Testis (tissue), 2 donors: ENCODE measurements around the gene ARL15.

Experiments
- CTCF ChIP-seq, 3 experiments: fragments of 450-650 bp in 2 of 3; fragments of 200-600 bp in 1 of 3; sonication (generic) in 1 of 3; IDR thresholded peaks; one replicate each; pipeline ENCODE4 v1.5.1; 2016 to 2019; ENCODE audit warnings: antibody characterized with exemption in 3 of 3, mild to moderate bottlenecking in 2 of 3, moderate library complexity in 1 of 3
- POLR2A ChIP-seq: fragments of 450-650 bp; IDR thresholded peaks from one replicate; pipeline ENCODE4 v1.6.1; 2017; ENCODE audit warnings: antibody characterized with exemption, mild to moderate bottlenecking, moderate library complexity

DNA sequence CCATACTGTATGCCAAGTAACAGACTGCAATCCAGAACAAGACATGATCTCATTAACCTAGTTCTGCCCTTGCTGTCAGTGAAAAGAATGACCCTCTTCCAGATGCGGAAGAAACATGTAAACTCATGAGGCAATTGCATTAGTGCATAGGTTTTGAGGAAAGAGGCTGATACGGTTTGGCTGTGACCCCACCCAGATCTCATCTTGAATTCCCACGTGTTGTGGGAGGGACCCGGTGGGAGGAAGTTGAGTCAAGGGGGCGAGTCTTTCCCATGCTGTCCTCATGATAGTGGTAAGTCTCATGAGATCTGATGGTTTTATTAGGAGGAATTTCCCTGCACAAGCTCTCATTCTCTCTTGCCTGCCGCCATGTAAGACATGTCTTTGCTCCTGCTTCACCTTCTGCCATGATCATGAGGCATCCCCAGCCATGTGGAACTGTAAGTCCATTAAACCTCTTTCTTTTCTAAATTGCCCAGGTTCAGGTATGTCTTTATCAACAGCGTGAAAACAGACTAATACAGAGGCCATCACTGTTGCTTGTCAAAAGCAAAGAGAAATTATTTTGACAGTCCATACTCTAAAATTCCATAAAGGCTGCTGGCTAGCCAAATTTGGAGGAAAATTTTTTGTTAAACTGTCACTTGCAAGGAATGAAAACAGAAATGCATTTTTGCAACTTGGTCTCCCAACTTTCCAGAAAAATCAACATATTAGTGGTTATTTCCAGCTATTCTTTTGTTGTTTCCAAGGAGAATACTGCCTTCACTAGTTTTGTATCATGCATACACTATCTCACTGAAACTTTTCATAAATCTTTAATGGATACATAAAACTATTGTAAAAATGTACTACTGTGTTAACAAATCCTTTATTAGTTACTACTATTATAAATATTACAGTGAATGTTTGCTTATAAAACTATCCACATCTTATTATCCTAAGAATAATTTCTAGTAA, 3.2 kb upstream of the ARL15 start:
- TF ChIP-seq CTCF (IDR thresholded peaks at IDR 0.05) (no peak), POLR2A (no peak)
